Psoas muscle (tissue), 8 donors: ENCODE data around the gene ZFYVE26. TPM values are rescaled to one million over a fixed set of nuclear protein-coding genes. Genes with fewer than 3 reads are reported as not detected.

Experiments
- ATAC-seq, 4 donors: fragments of 200-7000 bp; cut with Tn5 transposase; one replicate each; pipeline ENCODE4 v1.9.1; 2020; ENCODE audit warnings: moderate library complexity in 3 of 4, mild to moderate bottlenecking in 2 of 4
- DNase-seq, 2 donors: peaks; one replicate each; pipeline ENCODE4 v3.0.0-alpha.2; 2020
- H3K27ac ChIP-seq: fragments of 200-600 bp; one replicate; pipeline ENCODE4 v1.8.0; 2022
- H3K27me3 ChIP-seq, 3 donors: fragments of 200-600 bp in 1 of 3; one replicate each; pipeline versions ENCODE4 v1.6.1 to v1.8.0; 2013 to 2022; ENCODE audit warnings: low read length in 2 of 3, mild to moderate bottlenecking in 2 of 3, moderate library complexity in 1 of 3; ENCODE audit not compliant: insufficient read depth in 3 of 3
- H3K36me3 ChIP-seq, 2 donors: fragments of 200-600 bp in 1 of 2; one replicate each; pipeline versions ENCODE4 v1.6.1 to v1.8.0; 2013 to 2022; ENCODE audit warnings: low read depth in 1 of 2, mild to moderate bottlenecking in 1 of 2, moderate library complexity in 1 of 2; ENCODE audit not compliant: insufficient read depth in 1 of 2
- H3K4me1 ChIP-seq: fragments of 200-600 bp; one replicate; pipeline ENCODE4 v1.8.0; 2022
- H3K4me3 ChIP-seq: fragments of 200-600 bp; one replicate; pipeline ENCODE4 v1.8.0; 2022; ENCODE audit warnings: mild to moderate bottlenecking
- H3K9me3 ChIP-seq: fragments of 200-600 bp; one replicate; pipeline ENCODE4 v1.8.0; 2022
- WGBS, 3 donors: extraction: QIAGEN DNeasy Blood & Tissue Kit; methylation state at CpG; one replicate each; pipeline versions ENCODE4 v1.1.6 to v1.1.7; 2013; 5-methylcytosine and 5-hydroxymethylcytosine counted together
- intact Hi-C, 2 donors: fragments of 100-400 bp; cut with DNase I; formaldehyde crosslinking; loops; one replicate each; pipeline versions ENCODE4 v1.11.0 to v1.14.2; 2022
- polyA plus RNA-seq, 3 donors: library from polyadenylated mRNA; stranded (reverse); fragments of 200-250 nt; gene quantifications; one replicate each; pipeline ENCODE4 v1.2.3, GENCODE V29; 2013
- total RNA-seq, 4 donors: library from RNA; stranded (reverse); fragmentation: NEBNext Ultra II Directional in 2 of 4; extraction: Animal tissue kit (Norgen Biotek cat#: 25700) in 2 of 4; gene quantifications; one replicate each; pipeline versions ENCODE4 v1.2.1 to v1.2.4, GENCODE V29; 2021 to 2023
- TF ChIP-seq, protein P1 (sequence below): fragments of 200-600 bp; IDR thresholded peaks from one replicate; pipeline ENCODE4 v1.8.0; 2022; ENCODE audit warnings: antibody characterized with exemption
- donor health status: healthy with polysubstance abuse.
- donor health status: DM: no; HTN: no; CAD: no; lungs with moderate emphysema.
- donor health status: Bipolar disorder and iron deficiency.
- donor health status: healthy.
- donor health status: DM: yes; HTN: yes; CAD: no.
- donor health status: DM: no; HTN: no; CAD: no.
- donor health status: DM: no; HTN: no; CAD: no.
- donor health status: DM: yes; HTN: yes; CAD: no.

Gene ZFYVE26
- total and polyA plus RNA-seq, 7 donors, result 3.9 to 18.7 (median 14.9) TPM

DNA sequence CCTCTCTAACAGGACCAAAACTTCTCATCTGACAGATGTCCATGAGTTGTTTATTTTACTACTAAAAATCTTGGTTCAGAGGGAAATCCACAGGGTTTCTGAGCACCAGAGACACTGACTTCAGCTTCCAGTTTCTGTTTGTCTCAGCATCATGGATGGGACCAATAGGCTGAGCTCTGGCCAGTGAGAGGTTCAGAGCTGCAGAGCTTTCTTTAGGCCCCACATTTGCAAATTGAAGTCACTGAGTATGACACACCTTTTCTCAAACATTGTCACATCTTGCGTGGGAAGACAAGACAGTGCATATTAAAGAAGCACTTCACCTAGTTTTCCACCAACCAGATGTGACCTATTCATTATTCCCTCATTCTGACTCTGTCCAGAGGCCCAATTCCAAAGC is 69.5 kb downstream of the ZFYVE26 start:
- no peak overlapping the region for H3K4me3 ChIP-seq
- H3K4me1 ChIP-seq, result peaks cover 5% of the 10 kb centered on the region
- intact Hi-C loops, result no loop called here
- TF ChIP-seq, protein P1, sequence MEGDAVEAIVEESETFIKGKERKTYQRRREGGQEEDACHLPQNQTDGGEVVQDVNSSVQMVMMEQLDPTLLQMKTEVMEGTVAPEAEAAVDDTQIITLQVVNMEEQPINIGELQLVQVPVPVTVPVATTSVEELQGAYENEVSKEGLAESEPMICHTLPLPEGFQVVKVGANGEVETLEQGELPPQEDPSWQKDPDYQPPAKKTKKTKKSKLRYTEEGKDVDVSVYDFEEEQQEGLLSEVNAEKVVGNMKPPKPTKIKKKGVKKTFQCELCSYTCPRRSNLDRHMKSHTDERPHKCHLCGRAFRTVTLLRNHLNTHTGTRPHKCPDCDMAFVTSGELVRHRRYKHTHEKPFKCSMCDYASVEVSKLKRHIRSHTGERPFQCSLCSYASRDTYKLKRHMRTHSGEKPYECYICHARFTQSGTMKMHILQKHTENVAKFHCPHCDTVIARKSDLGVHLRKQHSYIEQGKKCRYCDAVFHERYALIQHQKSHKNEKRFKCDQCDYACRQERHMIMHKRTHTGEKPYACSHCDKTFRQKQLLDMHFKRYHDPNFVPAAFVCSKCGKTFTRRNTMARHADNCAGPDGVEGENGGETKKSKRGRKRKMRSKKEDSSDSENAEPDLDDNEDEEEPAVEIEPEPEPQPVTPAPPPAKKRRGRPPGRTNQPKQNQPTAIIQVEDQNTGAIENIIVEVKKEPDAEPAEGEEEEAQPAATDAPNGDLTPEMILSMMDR, result no peak
- H3K36me3 ChIP-seq, result peaks cover 12 to 54% of the 10 kb centered on the region in 2 donors
- DNase-seq (no peak), ATAC-seq (no peak)
- no peaks in the 10 kb centered on the region for H3K27me3 ChIP-seq
- 97 to 100% (median 98%) methylated on average over 1 of the region's 1 CpG for WGBS, 3 donors
- H3K27ac ChIP-seq, result no peak overlapping the region
- H3K9me3 ChIP-seq, result no peaks in the 10 kb centered on the region

DNA sequence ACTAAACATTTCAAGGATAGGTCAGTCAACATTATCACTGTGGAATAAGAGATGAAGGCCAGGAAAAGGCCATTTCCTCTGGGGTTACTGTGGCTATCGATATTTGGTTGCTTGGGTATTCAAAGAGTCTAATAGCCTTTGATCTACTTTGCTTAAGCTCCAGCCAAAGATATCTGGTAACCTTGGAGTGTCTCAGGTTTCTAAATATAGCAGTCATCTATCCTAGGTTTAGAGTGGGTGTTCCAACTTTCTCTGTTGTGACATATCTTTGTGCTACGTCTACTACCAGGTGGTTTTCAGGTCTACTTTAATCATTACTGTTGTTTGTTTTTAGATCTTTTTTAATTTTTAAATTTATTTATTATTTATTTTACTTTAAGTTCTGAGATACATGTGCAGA is 72.3 kb downstream of the ZFYVE26 start:
- 8 to 28% (median 17%) methylated on average over 2 of the region's 2 CpGs for WGBS, 3 donors
- H3K27ac ChIP-seq, result peak overlapping the region; percentile 69

DNA sequence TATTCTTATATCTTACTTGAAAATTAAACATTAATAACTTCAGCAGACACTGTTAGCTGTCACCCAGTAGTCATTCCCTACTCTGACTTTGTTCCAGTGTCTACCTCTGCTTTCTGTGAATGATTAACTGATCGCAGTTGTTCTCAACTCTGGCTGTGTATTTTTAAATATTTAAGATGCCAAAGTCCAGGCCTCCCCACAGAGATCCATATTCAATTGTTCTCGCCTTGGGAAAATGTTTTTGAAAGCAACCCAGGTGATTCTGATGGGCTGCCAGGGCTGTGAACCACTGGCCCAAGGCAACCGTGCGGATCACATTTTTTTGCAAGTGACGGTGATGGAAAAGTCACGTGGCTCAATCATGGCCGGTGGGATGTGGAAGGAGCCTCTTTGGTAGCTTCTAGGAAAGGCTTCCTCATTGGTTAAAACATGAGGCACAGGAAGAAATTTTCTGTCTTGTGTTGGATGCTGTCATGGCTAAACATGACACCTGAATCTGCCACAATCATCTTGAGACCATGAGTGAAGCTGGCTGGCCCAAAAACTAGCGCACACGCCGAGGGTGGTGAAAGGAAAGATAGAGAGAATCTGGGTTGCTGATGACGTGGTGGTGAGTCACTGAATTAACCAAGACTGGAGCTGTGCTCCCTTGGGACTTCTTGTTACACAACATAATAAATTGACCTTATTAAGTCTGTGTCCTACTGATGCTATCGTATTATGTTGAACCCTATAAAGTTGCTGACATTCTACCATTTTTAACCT is 77.5 kb downstream of the ZFYVE26 start:
- DNase-seq (peak; percentile 71 to 81), ATAC-seq (peak; percentile 80 to 90 (median 86))
- H3K4me3 ChIP-seq, result no peak overlapping the region
- WGBS, 3 donors, result 53 to 69% (median 54%) methylated on average over 12 of the region's 12 CpGs
- H3K36me3 ChIP-seq, result no peaks in the 10 kb centered on the region
- H3K9me3 ChIP-seq, result no peaks in the 10 kb centered on the region
- H3K4me1 ChIP-seq, result peaks cover 36% of the 10 kb centered on the region
- H3K27ac ChIP-seq, result peak overlapping the region; percentile 67
- intact Hi-C loops, result no loop called here
- no peaks in the 10 kb centered on the region for H3K27me3 ChIP-seq
- TF ChIP-seq, protein P1, result no peak

More for the DNA sequence above, 72.3 kb downstream of the ZFYVE26 start:
- ATAC-seq, result peak; percentile 79 to 90 (median 84)
- Histone ChIP-seq H3K9me3 (no peaks in the 10 kb centered on the region), H3K36me3 (peaks cover 0 to 25% of the 10 kb centered on the region in 2 donors), H3K4me1 (peaks cover 10% of the 10 kb centered on the region), H3K4me3 (no peak overlapping the region), H3K27me3 (no peaks in the 10 kb centered on the region)
- TF ChIP-seq, protein P1, result no peak
- intact Hi-C loops, result no loop called here
- DNase-seq, result no peak

DNA sequence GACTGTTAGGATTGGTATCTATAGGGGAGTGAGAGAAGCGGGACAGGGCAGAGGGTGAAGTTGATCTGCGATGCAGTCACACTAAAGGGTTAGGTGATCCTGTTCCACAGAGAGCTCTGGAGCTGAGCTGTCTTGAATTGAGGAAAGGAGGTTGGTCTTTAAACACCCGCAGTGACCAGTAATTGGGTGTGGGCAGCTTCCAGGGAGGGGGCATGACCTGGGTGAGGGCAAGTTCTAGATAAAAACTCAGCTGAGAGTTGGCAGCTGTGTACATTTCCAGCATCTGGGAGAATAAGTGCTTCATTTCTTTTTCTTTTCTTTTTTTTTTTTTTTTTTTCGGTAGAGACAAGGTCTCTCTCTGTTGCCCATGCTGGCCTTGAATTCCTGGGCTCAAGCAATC is 79.6 kb downstream of the ZFYVE26 start:
- DNase-seq, result no peak
- H3K27ac ChIP-seq, result no peak overlapping the region
- 83 to 95% (median 95%) methylated on average over 4 of the region's 4 CpGs for WGBS, 3 donors
- TF ChIP-seq, protein P1, result no peak
- intact Hi-C loops, result no loop called here
- ATAC-seq, result no peak
- no peaks in the 10 kb centered on the region for H3K9me3 ChIP-seq
- no peak overlapping the region for H3K4me3 ChIP-seq
- no peaks in the 10 kb centered on the region for H3K36me3 ChIP-seq
- no peaks in the 10 kb centered on the region for H3K27me3 ChIP-seq
- H3K4me1 ChIP-seq, result peaks cover 39% of the 10 kb centered on the region
